Ascending aorta (tissue), 2 donors: Measurements from ENCODE around the gene SPECC1L. TPM values are rescaled to one million over a fixed set of nuclear protein-coding genes. Genes with fewer than 3 reads are reported as not detected.
A peak's percentile ranks its signal among the peaks of the same experiment; 100 is the strongest.

ENCODE experiments used
- DNase-seq, 2 donors: peaks; one replicate each; pipeline ENCODE4 v3.0.0-alpha.2; 2019; ENCODE audit warnings: low spot score in 2 of 2
- H3K27ac ChIP-seq, 2 donors: fragments of 200-600 bp; sonication (generic); one replicate each; pipeline ENCODE4 v1.5.1; 2016 to 2017; ENCODE audit warnings: mild to moderate bottlenecking in 1 of 2
- H3K27me3 ChIP-seq: fragments of 200-600 bp; sonication (generic); one replicate; pipeline ENCODE4 v1.5.1; 2017
- H3K36me3 ChIP-seq, 2 donors: fragments of 200-600 bp; sonication (generic); one replicate each; pipeline ENCODE4 v1.5.1; 2016
- H3K4me1 ChIP-seq, 2 donors: fragments of 200-600 bp; sonication (generic); one replicate each; pipeline ENCODE4 v1.5.1; 2016 to 2017; ENCODE audit warnings: mild to moderate bottlenecking in 1 of 2
- H3K4me3 ChIP-seq, 2 donors: fragments of 200-600 bp; sonication (generic); one replicate each; pipeline ENCODE4 v1.5.1; 2016 to 2017; ENCODE audit warnings: mild to moderate bottlenecking in 1 of 2
- H3K9me3 ChIP-seq, 2 donors: fragments of 200-600 bp; sonication (generic); one replicate each; pipeline ENCODE4 v1.5.1; 2016
- intact Hi-C: fragments of 100-400 bp; cut with DNase I; formaldehyde crosslinking; loops from one replicate; pipeline ENCODE4 v1.15.1; 2023
- total RNA-seq: library from RNA; depleted of rRNA; stranded (reverse); fragments of >200 nt; gene quantifications from one replicate; pipeline ENCODE4 v1.1.0, GENCODE V29; 2016
- TF ChIP-seq, protein P1 (sequence below), 3 experiments: fragments of 200-600 bp in 2 of 3; fragments of 450-650 bp in 1 of 3; sonication (generic) in 2 of 3; IDR thresholded peaks; one replicate each; pipeline ENCODE4 v1.5.1; 2016 to 2019; ENCODE audit warnings: antibody characterized with exemption in 3 of 3, mild to moderate bottlenecking in 1 of 3, moderate library complexity in 1 of 3

SPECC1L gene
- total RNA-seq, 1 donor from 2014 or later = 66.9 TPM

DNA sequence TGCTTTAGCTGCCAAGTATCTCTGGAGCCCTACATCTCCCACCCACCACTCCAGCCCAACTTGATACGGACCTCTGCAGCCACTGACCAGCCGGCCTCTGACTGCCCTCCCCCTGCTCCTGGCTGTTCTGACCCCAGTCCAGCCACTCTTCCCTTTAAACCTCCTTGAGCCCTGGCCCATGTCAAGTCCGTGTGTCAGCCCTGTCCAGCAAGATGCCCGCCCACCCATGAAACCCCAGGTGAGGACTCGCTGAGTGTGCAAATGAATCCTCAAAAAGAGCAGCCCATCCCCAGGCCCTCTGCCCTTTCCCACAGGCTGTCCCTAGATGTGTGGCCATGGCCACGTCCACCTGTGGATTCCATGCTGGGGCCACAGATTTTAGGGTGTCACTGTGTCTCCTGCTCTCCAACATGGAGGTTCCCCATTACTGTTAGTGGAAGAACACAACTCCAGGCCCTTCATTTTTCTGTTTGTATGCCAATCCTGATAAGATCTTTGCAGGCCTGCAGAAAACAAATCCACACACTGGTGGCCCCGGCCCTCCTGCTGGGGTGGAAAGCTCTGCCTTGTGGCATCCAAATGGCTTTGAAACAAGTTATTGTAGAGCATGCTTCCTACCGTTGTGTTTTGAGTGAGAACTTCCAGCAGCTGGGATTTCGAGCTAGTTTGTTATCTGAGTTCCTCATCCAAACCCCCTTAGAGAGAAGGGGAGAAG lies 134.1 kb downstream of the SPECC1L start:
- no peaks in the 10 kb centered on the region for H3K9me3 ChIP-seq
- intact Hi-C loops = loop anchor here (5.0 kb wide), 1 partner anchor 568 kb away; no protein-coding TSS in a partner anchor
- no peaks in the 10 kb centered on the region for H3K27me3 ChIP-seq
- peak overlapping the region; percentile 84 to 90 for H3K27ac ChIP-seq
- H3K36me3 ChIP-seq = peaks cover 4 to 9% of the 10 kb centered on the region in 2 donors
- TF ChIP-seq, protein P1, sequence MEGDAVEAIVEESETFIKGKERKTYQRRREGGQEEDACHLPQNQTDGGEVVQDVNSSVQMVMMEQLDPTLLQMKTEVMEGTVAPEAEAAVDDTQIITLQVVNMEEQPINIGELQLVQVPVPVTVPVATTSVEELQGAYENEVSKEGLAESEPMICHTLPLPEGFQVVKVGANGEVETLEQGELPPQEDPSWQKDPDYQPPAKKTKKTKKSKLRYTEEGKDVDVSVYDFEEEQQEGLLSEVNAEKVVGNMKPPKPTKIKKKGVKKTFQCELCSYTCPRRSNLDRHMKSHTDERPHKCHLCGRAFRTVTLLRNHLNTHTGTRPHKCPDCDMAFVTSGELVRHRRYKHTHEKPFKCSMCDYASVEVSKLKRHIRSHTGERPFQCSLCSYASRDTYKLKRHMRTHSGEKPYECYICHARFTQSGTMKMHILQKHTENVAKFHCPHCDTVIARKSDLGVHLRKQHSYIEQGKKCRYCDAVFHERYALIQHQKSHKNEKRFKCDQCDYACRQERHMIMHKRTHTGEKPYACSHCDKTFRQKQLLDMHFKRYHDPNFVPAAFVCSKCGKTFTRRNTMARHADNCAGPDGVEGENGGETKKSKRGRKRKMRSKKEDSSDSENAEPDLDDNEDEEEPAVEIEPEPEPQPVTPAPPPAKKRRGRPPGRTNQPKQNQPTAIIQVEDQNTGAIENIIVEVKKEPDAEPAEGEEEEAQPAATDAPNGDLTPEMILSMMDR (IDR thresholded peaks at IDR 0.05) = no peak
- H3K4me1 ChIP-seq = peaks cover 9 to 36% of the 10 kb centered on the region in 2 donors
- no peak overlapping the region for H3K4me3 ChIP-seq
- no peak for DNase-seq

DNA sequence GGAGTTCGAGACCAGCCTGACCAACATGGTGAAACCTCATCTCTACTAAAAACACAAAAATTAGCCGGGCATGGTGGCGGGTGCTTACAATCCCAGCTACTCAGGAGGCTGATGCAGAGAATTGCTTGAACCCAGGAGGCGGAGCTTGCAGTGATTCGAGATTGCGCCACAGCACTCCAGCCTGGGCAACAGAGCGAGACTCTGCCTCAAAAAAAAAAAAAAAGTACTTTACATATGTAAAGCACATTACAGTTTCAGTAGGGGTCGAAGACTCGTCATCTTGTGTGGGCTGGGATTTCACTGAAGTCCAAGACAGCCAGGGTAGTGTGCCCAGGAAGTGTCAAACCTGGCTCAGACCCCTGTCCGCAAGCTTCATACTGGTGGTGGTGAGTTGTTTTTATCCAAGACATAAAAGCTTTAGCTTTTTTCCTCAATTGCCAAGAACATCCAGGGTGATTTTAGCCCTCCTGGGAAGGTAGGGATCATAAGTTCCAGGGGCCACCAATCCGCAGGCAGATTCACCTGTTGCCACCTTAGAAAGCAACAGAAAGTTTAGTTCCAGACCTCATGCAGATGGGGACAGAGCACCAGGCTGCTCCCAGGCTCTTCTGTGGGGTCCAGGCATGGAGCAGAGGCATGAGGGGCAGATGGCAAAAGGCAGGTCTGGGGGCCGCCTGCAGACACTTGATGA lies 135.1 kb downstream of the SPECC1L start:
- no peak for DNase-seq
- H3K9me3 ChIP-seq = no peaks in the 10 kb centered on the region
- no peaks in the 10 kb centered on the region for H3K27me3 ChIP-seq
- H3K4me1 ChIP-seq = peaks cover 9 to 33% of the 10 kb centered on the region in 2 donors
- intact Hi-C loops = loop anchor here (5.0 kb wide), 1 partner anchor 567 kb away; no protein-coding TSS in a partner anchor
- H3K4me3 ChIP-seq = no peak overlapping the region
- peaks cover 4 to 9% of the 10 kb centered on the region in 2 donors for H3K36me3 ChIP-seq
- no peak overlapping the region for H3K27ac ChIP-seq
- TF ChIP-seq, protein P1 (IDR thresholded peaks at IDR 0.05) = no peak

DNA sequence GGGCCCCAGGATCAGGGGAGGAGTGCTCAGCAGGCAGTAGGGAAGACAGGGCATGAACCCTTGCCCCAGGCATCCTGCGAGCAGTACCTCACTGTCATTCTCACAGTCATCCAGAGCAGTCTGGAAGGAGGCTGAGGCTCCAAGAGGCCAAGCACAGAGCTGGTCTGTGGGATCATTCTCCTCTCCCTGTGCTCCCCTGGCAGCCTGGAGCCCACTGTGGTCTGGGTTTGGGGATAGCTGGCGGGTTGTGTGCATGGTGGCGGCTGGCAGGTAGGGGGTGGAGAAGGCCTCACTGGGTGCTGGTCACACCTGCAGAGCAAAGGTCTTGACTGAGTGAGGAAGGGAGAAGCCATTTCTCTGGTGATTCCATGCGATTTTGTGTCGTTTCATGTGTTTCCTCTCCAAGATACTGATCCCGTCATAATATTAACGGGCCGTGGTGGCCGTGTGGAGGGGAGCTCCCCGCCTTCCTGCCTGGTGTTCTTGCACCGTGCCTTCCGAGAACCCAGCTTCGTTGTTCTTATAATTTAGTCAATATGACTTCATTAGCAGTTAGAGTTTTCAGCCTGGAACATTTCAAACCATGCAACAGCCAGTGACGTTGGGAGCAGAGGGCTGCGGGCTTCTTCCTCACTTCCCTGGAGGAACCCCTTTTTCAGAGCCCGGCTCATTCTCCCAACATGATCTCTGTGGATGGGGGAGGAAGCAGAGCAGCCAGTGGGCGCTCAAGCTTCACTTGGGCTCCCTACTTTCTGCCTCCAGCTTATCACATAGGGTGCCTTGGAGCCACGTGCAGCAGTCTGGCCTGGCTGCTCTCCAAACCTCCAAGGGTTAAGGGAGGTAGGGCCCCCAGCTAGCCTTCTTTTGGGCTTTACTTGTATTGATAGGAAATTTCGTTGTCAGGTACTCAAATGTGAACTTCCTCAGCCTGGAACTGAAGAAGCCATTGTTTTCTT lies 136.0 kb downstream of the SPECC1L start:
- intact Hi-C loops = loop anchor here (5.0 kb wide), 1 partner anchor 566 kb away; no protein-coding TSS in a partner anchor
- DNase-seq = no peak
- peaks cover 9 to 33% of the 10 kb centered on the region in 2 donors for H3K4me1 ChIP-seq
- no peaks in the 10 kb centered on the region for H3K9me3 ChIP-seq
- TF ChIP-seq, protein P1 (IDR thresholded peaks at IDR 0.05) = no peak
- no peak overlapping the region for H3K27ac ChIP-seq
- peaks cover 7 to 12% of the 10 kb centered on the region in 2 donors for H3K36me3 ChIP-seq
- H3K4me3 ChIP-seq = no peak overlapping the region
- H3K27me3 ChIP-seq = no peaks in the 10 kb centered on the region

DNA sequence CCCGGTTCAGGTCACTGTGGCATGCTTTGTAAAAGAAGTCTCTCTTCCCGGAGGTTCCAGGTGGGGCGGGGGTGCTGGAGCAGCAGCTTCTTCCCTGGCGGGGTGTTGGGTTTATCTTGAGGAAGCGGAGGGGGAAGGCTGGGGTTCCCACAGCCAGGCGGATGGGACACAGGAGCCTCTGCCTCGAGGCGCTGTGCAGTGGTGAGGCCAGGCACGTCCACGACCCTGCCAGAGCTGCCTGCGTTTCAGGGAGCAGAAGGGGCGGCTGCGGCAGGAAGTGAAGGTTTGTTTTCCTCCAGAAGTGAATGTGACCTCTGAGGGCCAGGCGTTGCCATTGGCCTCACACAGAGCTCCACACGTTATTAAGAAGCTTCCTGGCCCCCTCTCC lies 136.6 kb downstream of the SPECC1L start:
- intact Hi-C loops = loop anchor here (5.0 kb wide), 1 partner anchor 565 kb away; no protein-coding TSS in a partner anchor
- TF ChIP-seq, protein P1 (IDR thresholded peaks at IDR 0.05) = no peak
- no peak for DNase-seq
- H3K4me1 ChIP-seq = peaks cover 9 to 27% of the 10 kb centered on the region in 2 donors
- no peak overlapping the region for H3K4me3 ChIP-seq
- no peaks in the 10 kb centered on the region for H3K9me3 ChIP-seq
- H3K27ac ChIP-seq = no peak overlapping the region
- no peaks in the 10 kb centered on the region for H3K27me3 ChIP-seq
- H3K36me3 ChIP-seq = peaks cover 13 to 19% of the 10 kb centered on the region in 2 donors

DNA sequence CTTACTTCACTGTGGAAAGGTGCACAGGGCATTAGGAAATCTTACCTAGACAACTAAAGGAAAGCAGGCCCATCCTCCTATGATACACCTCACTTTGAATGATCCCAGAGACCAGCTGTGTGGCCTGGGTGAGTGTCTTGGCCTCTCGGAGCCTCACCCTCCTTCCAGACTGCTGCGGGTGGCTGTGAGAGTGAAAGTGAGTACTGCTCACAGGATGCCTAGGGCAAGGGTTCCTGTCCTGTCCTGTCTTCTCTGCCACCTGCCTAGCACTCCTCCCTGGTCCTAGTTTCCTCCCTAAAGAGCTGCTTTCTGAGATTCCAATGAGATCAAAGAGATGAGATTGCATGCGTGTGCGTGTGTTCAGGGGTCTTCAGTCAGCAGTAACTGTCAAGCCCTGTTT lies 137.3 kb downstream of the SPECC1L start:
- no peaks in the 10 kb centered on the region for H3K27me3 ChIP-seq
- peaks cover 20 to 23% of the 10 kb centered on the region in 2 donors for H3K36me3 ChIP-seq
- no peak overlapping the region for H3K27ac ChIP-seq
- H3K9me3 ChIP-seq = no peaks in the 10 kb centered on the region
- no peak overlapping the region for H3K4me3 ChIP-seq
- H3K4me1 ChIP-seq = peaks cover 8 to 22% of the 10 kb centered on the region in 2 donors
- intact Hi-C loops = loop anchor here (5.0 kb wide), 1 partner anchor 564 kb away; no protein-coding TSS in a partner anchor
- no peak for DNase-seq
- TF ChIP-seq, protein P1 (IDR thresholded peaks at IDR 0.05) = no peak
